Keratinocyte (primary cell): ENCODE data around the gene B3GALT4. TPM values are rescaled to one million over a fixed set of nuclear protein-coding genes. Genes with fewer than 3 reads are reported as not detected.

Source experiments
- DNase-seq: peaks from one replicate; pipeline ENCODE4 v3.0.0-alpha.2; 2011; ENCODE audit warnings: low read depth, missing footprints, low spot score
- FAIRE-seq: peaks from 2 replicates; lab custom pipeline; 2011; peaks lifted over from hg19 to GRCh38; lab: Jason Lieb, UNC
- H2AFZ ChIP-seq: 2 replicates; pipeline ENCODE4 v1.6.0; 2012; ENCODE audit warnings: low read length, control low read depth, inconsistent platforms; ENCODE audit not compliant: control insufficient read depth
- H3K27ac ChIP-seq: 2 replicates; pipeline ENCODE4 v1.5.1; 2011; ENCODE audit warnings: low read length; ENCODE audit not compliant: control insufficient read depth, insufficient read depth
- H3K27me3 ChIP-seq: 3 replicates; pipeline ENCODE4 v1.6.0; 2011; ENCODE audit warnings: low read length; ENCODE audit not compliant: control insufficient read depth, insufficient read depth; ENCODE audit errors: extremely low read depth
- H3K36me3 ChIP-seq, 2 experiments: 2 replicates in 1 of 2; 3 replicates in 1 of 2; pipeline ENCODE4 v1.5.1; 2011; ENCODE audit warnings: low read length in 2 of 2, mild to moderate bottlenecking in 1 of 2; ENCODE audit not compliant: control insufficient read depth in 2 of 2, insufficient read depth in 2 of 2; ENCODE audit errors: extremely low read depth in 1 of 2
- H3K4me1 ChIP-seq: 3 replicates; pipeline ENCODE4 v1.5.1; 2011; ENCODE audit warnings: low read length; ENCODE audit not compliant: control insufficient read depth, insufficient read depth; ENCODE audit errors: extremely low read depth
- H3K4me2 ChIP-seq: 3 replicates; pipeline ENCODE4 v1.6.0; 2011; ENCODE audit warnings: low read depth, low read length; ENCODE audit not compliant: control insufficient read depth, insufficient read depth; ENCODE audit errors: extremely low read depth
- H3K4me3 ChIP-seq, 3 experiments: fragments of 200-600 bp in 1 of 3; sonication (generic) in 1 of 3; 2 replicates in 2 of 3; 3 replicates in 1 of 3; pipeline ENCODE4 v1.5.1; 2011 to 2016; ENCODE audit warnings: low read length in 3 of 3, mild to moderate bottlenecking in 3 of 3, control low read depth in 2 of 3, inconsistent platforms in 1 of 3, low read depth in 1 of 3, mixed read lengths in 1 of 3, mixed run types in 1 of 3, moderate library complexity in 1 of 3; ENCODE audit not compliant: control insufficient read depth in 2 of 3, insufficient read depth in 2 of 3; ENCODE audit errors: extremely low read depth in 1 of 3
- H3K79me2 ChIP-seq: 2 replicates; pipeline ENCODE4 v1.6.0; 2012; ENCODE audit warnings: low read length; ENCODE audit not compliant: control insufficient read depth, insufficient read depth
- H3K9ac ChIP-seq: 3 replicates; pipeline ENCODE4 v1.6.0; 2011; ENCODE audit warnings: low read length; ENCODE audit not compliant: control insufficient read depth, insufficient read depth; ENCODE audit errors: extremely low read depth
- H3K9me1 ChIP-seq: 3 replicates; pipeline ENCODE4 v1.6.0; 2011; ENCODE audit warnings: low read length; ENCODE audit not compliant: control insufficient read depth, insufficient read depth; ENCODE audit errors: extremely low read depth
- H3K9me3 ChIP-seq: 2 replicates; pipeline ENCODE4 v1.5.1; 2012; ENCODE audit warnings: low read depth, low read length; ENCODE audit not compliant: control insufficient read depth
- H4K20me1 ChIP-seq: 3 replicates; pipeline ENCODE4 v1.6.0; 2011; ENCODE audit warnings: low read length; ENCODE audit not compliant: control insufficient read depth, insufficient read depth; ENCODE audit errors: extremely low read depth
- EZH2 ChIP-seq: IDR thresholded peaks from one replicate; pipeline ENCODE4 v1.6.1; 2012; ENCODE audit warnings: inconsistent platforms, mild to moderate bottlenecking, low read length, moderate library complexity
- dilution Hi-C: fragments of 300-500 bp; cut with MboI; formaldehyde crosslinking; loops from one replicate; pipeline ENCODE4 v1.7.0; 2020; ENCODE audit warnings: low sequenced_read_pairs; ENCODE audit not compliant: extremely low pct_ligation_motif_present
- polyA plus RNA-seq, 5 experiments: library from polyadenylated mRNA; depleted of rRNA in 3 of 5; stranded (reverse) in 3 of 5; stranded (forward) in 1 of 5; unstranded in 1 of 5; fragments of >200 nt; gene quantifications; 1 replicate in 1 of 5; 2 replicates in 3 of 5; 3 replicates in 1 of 5; pipeline versions ENCODE4 v1.2.1 to v1.2.3, GENCODE V29; 2011 to 2012; ENCODE audit warnings: missing spikeins in 2 of 5, low read depth in 1 of 5, low replicate concordance in 1 of 5
- TF ChIP-seq, protein P1 (sequence below), 3 experiments: IDR thresholded peaks in 1 of 3; conservative IDR thresholded peaks in 1 of 3; optimal IDR thresholded peaks in 1 of 3; 2 replicates in 2 of 3; 3 replicates in 1 of 3; pipeline versions ENCODE3 to v1.5.1; 2011; ENCODE audit warnings: low read length in 3 of 3, mild to moderate bottlenecking in 3 of 3, moderate library complexity in 2 of 3, control low read depth in 1 of 3, inconsistent platforms in 1 of 3; ENCODE audit not compliant: insufficient read depth in 2 of 3; ENCODE audit errors: extremely low read depth in 1 of 3

Gene B3GALT4
- polyA plus RNA-seq, 1 donor (not counting 4 experiments of a cell fraction or from before 2014, with no cell fraction given): 0.31 TPM

DNA sequence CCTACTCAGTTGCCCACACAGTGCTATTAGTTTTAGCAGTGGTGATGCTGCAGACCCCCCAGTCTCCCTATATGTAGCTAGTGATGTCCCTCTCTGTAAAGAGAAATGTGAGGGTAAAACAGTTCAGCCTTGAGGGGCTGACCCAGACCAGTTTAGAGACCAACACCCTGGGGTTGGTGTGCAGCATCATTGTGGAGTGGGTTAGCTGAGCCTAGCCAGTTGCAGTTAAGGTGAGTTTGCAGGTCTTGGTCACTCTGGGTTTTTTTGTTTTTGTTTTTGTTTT lies 401 bp upstream of the B3GALT4 start:
- Histone ChIP-seq H3K9me3 (no peaks in the 10 kb centered on the region), H3K9ac (peak overlapping the region; percentile 57), H3K79me2 (peaks cover 41% of the 10 kb centered on the region), H3K4me3 (peak overlapping the region in 1 of 3 experiments; percentile 41), H4K20me1 (peaks cover 36% of the 10 kb centered on the region), H3K36me3 (peaks cover 34 to 51% of the 10 kb centered on the region in 2 experiments), H3K4me2 (peak overlapping the region; percentile 78), H3K4me1 (peaks cover 31% of the 10 kb centered on the region), H3K27me3 (no peaks in the 10 kb centered on the region), H3K9me1 (peaks cover 2% of the 10 kb centered on the region), H3K27ac (peak overlapping the region; percentile 8), H2AFZ (no peak overlapping the region)
- no peak for TF ChIP-seq EZH2
- TF ChIP-seq, protein P1, sequence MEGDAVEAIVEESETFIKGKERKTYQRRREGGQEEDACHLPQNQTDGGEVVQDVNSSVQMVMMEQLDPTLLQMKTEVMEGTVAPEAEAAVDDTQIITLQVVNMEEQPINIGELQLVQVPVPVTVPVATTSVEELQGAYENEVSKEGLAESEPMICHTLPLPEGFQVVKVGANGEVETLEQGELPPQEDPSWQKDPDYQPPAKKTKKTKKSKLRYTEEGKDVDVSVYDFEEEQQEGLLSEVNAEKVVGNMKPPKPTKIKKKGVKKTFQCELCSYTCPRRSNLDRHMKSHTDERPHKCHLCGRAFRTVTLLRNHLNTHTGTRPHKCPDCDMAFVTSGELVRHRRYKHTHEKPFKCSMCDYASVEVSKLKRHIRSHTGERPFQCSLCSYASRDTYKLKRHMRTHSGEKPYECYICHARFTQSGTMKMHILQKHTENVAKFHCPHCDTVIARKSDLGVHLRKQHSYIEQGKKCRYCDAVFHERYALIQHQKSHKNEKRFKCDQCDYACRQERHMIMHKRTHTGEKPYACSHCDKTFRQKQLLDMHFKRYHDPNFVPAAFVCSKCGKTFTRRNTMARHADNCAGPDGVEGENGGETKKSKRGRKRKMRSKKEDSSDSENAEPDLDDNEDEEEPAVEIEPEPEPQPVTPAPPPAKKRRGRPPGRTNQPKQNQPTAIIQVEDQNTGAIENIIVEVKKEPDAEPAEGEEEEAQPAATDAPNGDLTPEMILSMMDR (optimal IDR thresholded peaks at IDR 0.05 in 1 of 3, IDR thresholded peaks at IDR 0.05 in 1 of 3, conservative IDR thresholded peaks at IDR 0.05 in 1 of 3; ENCODE audit: extremely low read depth in 1 of 3, insufficient read depth in 2 of 3, low read length in 3 of 3): no peak
- no peak for DNase-seq
- dilution Hi-C loops: no loop called here
- FAIRE-seq: no peak

DNA sequence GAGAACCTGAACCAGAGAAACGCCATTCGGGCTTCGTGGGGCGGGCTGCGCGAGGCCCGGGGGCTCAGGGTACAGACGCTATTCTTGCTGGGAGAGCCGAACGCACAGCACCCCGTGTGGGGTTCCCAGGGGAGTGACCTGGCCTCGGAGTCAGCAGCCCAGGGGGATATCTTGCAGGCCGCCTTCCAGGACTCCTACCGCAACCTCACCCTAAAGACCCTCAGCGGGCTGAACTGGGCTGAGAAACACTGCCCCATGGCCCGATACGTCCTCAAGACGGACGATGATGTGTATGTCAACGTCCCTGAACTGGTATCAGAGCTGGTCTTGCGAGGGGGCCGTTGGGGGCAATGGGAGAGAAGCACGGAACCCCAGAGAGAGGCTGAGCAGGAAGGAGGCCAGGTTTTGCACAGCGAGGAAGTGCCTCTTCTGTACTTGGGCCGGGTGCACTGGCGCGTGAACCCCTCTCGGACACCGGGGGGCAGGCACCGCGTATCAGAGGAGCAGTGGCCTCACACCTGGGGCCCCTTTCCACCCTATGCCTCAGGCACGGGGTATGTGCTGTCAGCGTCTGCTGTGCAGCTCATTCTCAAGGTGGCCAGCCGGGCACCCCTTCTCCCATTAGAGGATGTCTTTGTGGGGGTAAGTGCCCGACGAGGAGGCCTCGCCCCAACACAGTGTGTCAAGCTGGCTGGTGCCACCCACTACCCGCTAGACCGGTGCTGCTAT lies 904 bp downstream of the B3GALT4 start:
- TF ChIP-seq, protein P1 (optimal IDR thresholded peaks at IDR 0.05 in 1 of 3, IDR thresholded peaks at IDR 0.05 in 1 of 3, conservative IDR thresholded peaks at IDR 0.05 in 1 of 3; ENCODE audit: extremely low read depth in 1 of 3, insufficient read depth in 2 of 3, low read length in 3 of 3): peak in 1 of 3 experiments; percentile 14
- TF ChIP-seq EZH2: no peak
- Histone ChIP-seq H3K9me3 (no peaks in the 10 kb centered on the region), H3K4me3 (no peak overlapping the region), H3K9me1 (peaks cover 2% of the 10 kb centered on the region), H3K79me2 (peaks cover 32% of the 10 kb centered on the region), H3K4me1 (peaks cover 31% of the 10 kb centered on the region), H3K36me3 (peaks cover 38 to 52% of the 10 kb centered on the region in 2 experiments), H3K9ac (peak overlapping the region; percentile 26), H2AFZ (no peak overlapping the region), H3K4me2 (no peak overlapping the region), H3K27me3 (no peaks in the 10 kb centered on the region), H4K20me1 (peaks cover 36% of the 10 kb centered on the region), H3K27ac (no peak overlapping the region)
- dilution Hi-C loops: no loop called here
- no peak for DNase-seq
- no peak for FAIRE-seq
